ENCODE results near the gene ITPR3. TPM values are rescaled to one million over a fixed set of nuclear protein-coding genes. Genes with fewer than 3 reads are reported as not detected.

Gene ITPR3
- total and polyA plus RNA-seq, 7 donors: 7.7 to 75.3 (median 10.2) TPM

DNA sequence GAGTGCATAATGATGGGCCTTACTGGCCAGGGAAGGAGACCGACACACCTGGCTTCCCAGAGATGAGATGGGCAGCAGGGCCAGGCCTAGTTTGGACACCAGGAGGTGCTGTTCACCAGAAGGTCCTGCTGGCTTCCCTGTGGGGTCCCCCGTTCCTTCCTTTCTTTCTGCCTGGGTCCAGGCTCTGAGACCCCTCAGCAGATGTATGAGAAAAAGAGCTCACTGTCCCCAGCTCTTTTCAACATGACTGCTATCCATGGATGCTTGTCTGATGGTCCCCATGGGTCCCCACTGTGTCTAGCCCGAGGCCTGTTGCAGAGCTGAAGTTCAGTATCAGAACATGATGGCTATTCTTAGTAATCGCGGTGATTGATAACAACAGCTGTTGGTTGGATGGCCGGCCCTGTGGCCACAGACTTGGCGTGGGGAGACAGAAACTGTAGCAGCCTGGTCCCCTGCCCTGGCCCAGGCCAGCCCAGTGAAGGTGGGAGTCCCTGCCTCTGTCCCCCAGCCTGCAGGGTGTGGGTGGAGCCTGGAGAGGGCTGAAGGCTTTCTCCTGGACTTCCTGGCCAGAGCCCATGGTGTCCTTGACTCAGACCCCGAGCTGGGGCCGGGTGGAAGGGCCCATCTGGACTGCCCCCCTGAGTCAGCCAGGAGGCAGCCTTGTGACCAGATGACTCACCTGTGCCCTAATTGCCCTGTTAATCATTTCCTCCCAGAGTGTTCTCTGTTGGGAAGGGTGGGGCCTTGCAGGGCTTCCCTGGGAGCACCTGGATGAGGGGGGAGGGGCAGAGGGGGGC is 31.2 kb upstream of the ITPR3 start:
- no peaks in the 10 kb centered on the region for H3K9me3 ChIP-seq
- H3K4me1 ChIP-seq: peaks cover 0 to 18% (median 13%) of the 10 kb centered on the region in 4 donors
- H3K27ac ChIP-seq: peak overlapping the region; percentile 34 to 64 (median 52)
- peaks cover 6 to 18% (median 8%) of the 10 kb centered on the region in 3 donors for H3K27me3 ChIP-seq
- TF ChIP-seq, protein P1, sequence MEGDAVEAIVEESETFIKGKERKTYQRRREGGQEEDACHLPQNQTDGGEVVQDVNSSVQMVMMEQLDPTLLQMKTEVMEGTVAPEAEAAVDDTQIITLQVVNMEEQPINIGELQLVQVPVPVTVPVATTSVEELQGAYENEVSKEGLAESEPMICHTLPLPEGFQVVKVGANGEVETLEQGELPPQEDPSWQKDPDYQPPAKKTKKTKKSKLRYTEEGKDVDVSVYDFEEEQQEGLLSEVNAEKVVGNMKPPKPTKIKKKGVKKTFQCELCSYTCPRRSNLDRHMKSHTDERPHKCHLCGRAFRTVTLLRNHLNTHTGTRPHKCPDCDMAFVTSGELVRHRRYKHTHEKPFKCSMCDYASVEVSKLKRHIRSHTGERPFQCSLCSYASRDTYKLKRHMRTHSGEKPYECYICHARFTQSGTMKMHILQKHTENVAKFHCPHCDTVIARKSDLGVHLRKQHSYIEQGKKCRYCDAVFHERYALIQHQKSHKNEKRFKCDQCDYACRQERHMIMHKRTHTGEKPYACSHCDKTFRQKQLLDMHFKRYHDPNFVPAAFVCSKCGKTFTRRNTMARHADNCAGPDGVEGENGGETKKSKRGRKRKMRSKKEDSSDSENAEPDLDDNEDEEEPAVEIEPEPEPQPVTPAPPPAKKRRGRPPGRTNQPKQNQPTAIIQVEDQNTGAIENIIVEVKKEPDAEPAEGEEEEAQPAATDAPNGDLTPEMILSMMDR (IDR thresholded peaks at IDR 0.05): peak in 3 of 4 experiments; percentile 43 to 80 (median 44)
- peak in 2 of 4 donors; percentile 17 to 43 for TF ChIP-seq POLR2AphosphoS5 (IDR thresholded peaks at IDR 0.05)
- TF ChIP-seq POLR2A (IDR thresholded peaks at IDR 0.05): no peak
- DNase-seq: peak; percentile 77
- 7 to 39% methylated on average over 9 of the region's 9 CpGs for WGBS, 2 donors
- no peak overlapping the region for H3K4me3 ChIP-seq
- H3K36me3 ChIP-seq: no peaks in the 10 kb centered on the region
- intact Hi-C loops (cut with DNase I): loop anchor here (5.0 to 10.0 kb wide), 2 partner anchors 172 to 565 kb away; no protein-coding TSS in a partner anchor

GRCh38 chr6:33590531-33591198 is 30.5 kb upstream of the ITPR3 start:
- Histone ChIP-seq H3K36me3 (no peaks in the 10 kb centered on the region), H3K9me3 (no peaks in the 10 kb centered on the region), H3K4me3 (no peak overlapping the region), H3K4me1 (peaks cover 0 to 17% (median 11%) of the 10 kb centered on the region in 4 donors), H3K27ac (peak overlapping the region; percentile 34 to 64 (median 52)), H3K27me3 (peaks cover 6 to 18% (median 8%) of the 10 kb centered on the region in 3 donors)
- TF ChIP-seq POLR2AphosphoS5 (IDR thresholded peaks at IDR 0.05) (no peak), EP300 (IDR thresholded peaks at IDR 0.05) (no peak), POLR2A (IDR thresholded peaks at IDR 0.05) (no peak)
- TF ChIP-seq, protein P1 (IDR thresholded peaks at IDR 0.05): no peak
- intact Hi-C loops (cut with DNase I): no loop called here
- DNase-seq: no peak
- WGBS, 2 donors: 18 to 58% methylated on average over 15 of the region's 15 CpGs

GRCh38 chr6:33591424-33592032 is 29.6 kb upstream of the ITPR3 start:
- no peak for TF ChIP-seq POLR2AphosphoS5 (IDR thresholded peaks at IDR 0.05)
- no peak for TF ChIP-seq EP300 (IDR thresholded peaks at IDR 0.05)
- TF ChIP-seq POLR2A (IDR thresholded peaks at IDR 0.05): no peak
- TF ChIP-seq, protein P1 (IDR thresholded peaks at IDR 0.05): no peak
- intact Hi-C loops (cut with DNase I): no loop called here
- Histone ChIP-seq H3K36me3 (no peaks in the 10 kb centered on the region), H3K4me1 (peaks cover 0 to 15% (median 10%) of the 10 kb centered on the region in 4 donors), H3K4me3 (no peak overlapping the region), H3K9me3 (no peaks in the 10 kb centered on the region), H3K27me3 (peaks cover 6 to 18% (median 8%) of the 10 kb centered on the region in 3 donors), H3K27ac (peak overlapping the region in 1 of 4 donors; percentile 59)
- DNase-seq: no peak
- WGBS, 2 donors: 94 to 97% methylated on average over 9 of the region's 9 CpGs

GRCh38 chr6:33592280-33592594 is 28.9 kb upstream of the ITPR3 start:
- no peak for TF ChIP-seq EP300 (IDR thresholded peaks at IDR 0.05)
- TF ChIP-seq, protein P1 (IDR thresholded peaks at IDR 0.05): no peak
- no peak for TF ChIP-seq POLR2AphosphoS5 (IDR thresholded peaks at IDR 0.05)
- TF ChIP-seq POLR2A (IDR thresholded peaks at IDR 0.05): no peak

More at GRCh38 chr6:33592280-33592594, 28.9 kb upstream of the ITPR3 start:
- WGBS, 2 donors: 75 to 80% methylated on average over 7 of the region's 7 CpGs
- Histone ChIP-seq H3K36me3 (no peaks in the 10 kb centered on the region), H3K4me1 (peaks cover 0 to 15% (median 10%) of the 10 kb centered on the region in 4 donors), H3K9me3 (no peaks in the 10 kb centered on the region), H3K4me3 (no peak overlapping the region), H3K27ac (no peak overlapping the region), H3K27me3 (peaks cover 6 to 18% (median 8%) of the 10 kb centered on the region in 3 donors)
- no peak for DNase-seq
- intact Hi-C loops (cut with DNase I): no loop called here

Data from sigmoid colon (tissue), 7 donors.